IPS DF 19.7 (cell line): ENCODE results near the gene ZNF76.
"Not testable (repeated sequence)": the region's sequence is repeated elsewhere in the genome, so short reads cannot be mapped to it uniquely, and the experiment has no call there.

Experiments used
- DNase-seq: peaks from one replicate; pipeline ENCODE4 v3.0.0-alpha.2; 2013; ENCODE audit warnings: low read depth, low spot score

The ZNF76 gene

GRCh38 chr6:35299674-35300073, 40.1 kb downstream of the ZNF76 start:
- no peak for DNase-seq

GRCh38 chr6:35300848-35301247, 41.3 kb downstream of the ZNF76 start:
- no peak for DNase-seq

- no peak for DNase-seq
Observed at GRCh38 chr6:35302604-35303241, 43.2 kb downstream of the ZNF76 start.

- DNase-seq, result no peak
Observed at GRCh38 chr6:35304299-35304698, 44.8 kb downstream of the ZNF76 start.

- DNase-seq, result no peak
Observed at GRCh38 chr6:35305117-35305516, 45.6 kb downstream of the ZNF76 start.

GRCh38 chr6:35307138-35307537, 47.6 kb downstream of the ZNF76 start:
- not testable (repeated sequence) for DNase-seq

GRCh38 chr6:35308543-35308942, 49.0 kb downstream of the ZNF76 start:
- not testable (repeated sequence) for DNase-seq

GRCh38 chr6:35309611-35310264, 50.2 kb downstream of the ZNF76 start:
- no peak for DNase-seq

- DNase-seq, result no peak
Observed at GRCh38 chr6:35310265-35310831, 50.8 kb downstream of the ZNF76 start.

- no peak for DNase-seq
Observed at GRCh38 chr6:35311390-35312075, 52.0 kb downstream of the ZNF76 start.

GRCh38 chr6:35312076-35312800, 52.7 kb downstream of the ZNF76 start:
- DNase-seq, result no peak

GRCh38 chr6:35312807-35313206, 53.3 kb downstream of the ZNF76 start:
- DNase-seq, result no peak

GRCh38 chr6:35317483-35318195, 58.1 kb downstream of the ZNF76 start:
- DNase-seq, result no peak

GRCh38 chr6:35318196-35319171, 58.9 kb downstream of the ZNF76 start:
- DNase-seq, result no peak

GRCh38 chr6:35319346-35320030, 60.0 kb downstream of the ZNF76 start:
- no peak for DNase-seq

GRCh38 chr6:35320031-35320410, 60.5 kb downstream of the ZNF76 start:
- no peak for DNase-seq

GRCh38 chr6:35321091-35321490, 61.6 kb downstream of the ZNF76 start:
- no peak for DNase-seq

GRCh38 chr6:35327349-35328027, 68.0 kb downstream of the ZNF76 start:
- DNase-seq, result no peak
